ENCODE data around the gene TTC27.

Gene TTC27

DNA sequence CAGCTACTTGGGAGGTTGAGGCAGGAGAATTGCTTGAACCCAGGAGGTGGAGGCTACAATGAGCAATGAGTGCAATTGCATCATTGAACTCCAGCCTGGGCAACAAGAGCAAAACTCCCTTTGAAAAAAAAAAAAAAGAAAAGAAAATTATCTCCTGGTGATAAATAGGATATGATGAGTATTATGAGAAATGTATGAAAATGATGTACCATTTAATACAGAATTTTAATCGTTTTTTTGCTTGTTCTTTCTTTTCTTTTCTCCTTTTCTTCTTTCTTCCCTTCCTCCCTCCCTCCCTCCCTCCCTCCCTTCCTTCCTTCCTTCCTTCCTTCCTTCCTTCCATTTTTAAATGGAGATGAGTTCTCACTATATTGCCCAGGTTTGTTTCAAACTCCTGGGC lies 40.4 kb downstream of the TTC27 start:
- no peak for DNase-seq (ENCODE audit: low read depth in 2 of 2)

- no peak for DNase-seq (ENCODE audit: low read depth in 2 of 2)
These were observed 44.2 kb downstream of the TTC27 start for GRCh38 chr2:32671885-32672533.

DNA sequence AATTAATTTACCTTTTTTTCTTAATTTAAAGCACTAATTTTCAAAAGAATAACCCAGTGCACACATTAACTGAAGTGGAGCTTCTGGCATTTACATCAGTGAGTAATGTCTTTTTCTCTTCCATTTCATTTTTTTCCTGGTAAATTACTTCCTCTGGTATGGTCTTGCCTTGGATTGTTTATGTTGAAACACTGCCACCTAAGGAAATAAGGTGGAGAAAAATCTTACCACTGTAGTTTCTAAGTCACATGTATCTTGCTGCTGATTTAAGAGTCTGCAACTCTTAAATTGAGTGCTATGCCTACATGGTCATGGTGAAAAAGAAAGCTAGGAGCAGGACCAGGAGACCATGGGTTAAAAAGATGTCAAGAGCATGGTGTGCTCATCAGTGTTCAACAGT lies 51.0 kb downstream of the TTC27 start:
- DNase-seq (ENCODE audit: low read depth in 2 of 2) = no peak

DNA sequence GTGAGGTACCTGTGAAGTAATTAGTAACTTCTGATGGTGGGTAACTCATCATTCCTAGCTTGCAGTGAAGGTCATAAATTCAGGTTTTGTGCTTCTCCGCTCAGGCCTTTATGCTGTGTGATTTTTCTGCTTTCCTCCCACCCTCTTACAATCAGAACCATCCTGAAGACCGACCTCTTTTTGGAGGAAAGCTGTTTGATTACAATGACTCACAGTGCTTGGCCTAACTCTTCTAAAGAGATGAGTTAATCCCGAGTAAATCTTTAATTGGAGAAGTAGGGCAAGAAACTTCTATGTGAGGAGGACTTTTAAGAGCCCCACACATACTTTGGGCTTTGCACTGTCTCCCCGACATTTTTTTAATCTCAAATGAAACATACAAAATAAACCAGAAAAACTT lies 53.1 kb downstream of the TTC27 start:
- no peak for DNase-seq (ENCODE audit: low read depth in 2 of 2)

DNA sequence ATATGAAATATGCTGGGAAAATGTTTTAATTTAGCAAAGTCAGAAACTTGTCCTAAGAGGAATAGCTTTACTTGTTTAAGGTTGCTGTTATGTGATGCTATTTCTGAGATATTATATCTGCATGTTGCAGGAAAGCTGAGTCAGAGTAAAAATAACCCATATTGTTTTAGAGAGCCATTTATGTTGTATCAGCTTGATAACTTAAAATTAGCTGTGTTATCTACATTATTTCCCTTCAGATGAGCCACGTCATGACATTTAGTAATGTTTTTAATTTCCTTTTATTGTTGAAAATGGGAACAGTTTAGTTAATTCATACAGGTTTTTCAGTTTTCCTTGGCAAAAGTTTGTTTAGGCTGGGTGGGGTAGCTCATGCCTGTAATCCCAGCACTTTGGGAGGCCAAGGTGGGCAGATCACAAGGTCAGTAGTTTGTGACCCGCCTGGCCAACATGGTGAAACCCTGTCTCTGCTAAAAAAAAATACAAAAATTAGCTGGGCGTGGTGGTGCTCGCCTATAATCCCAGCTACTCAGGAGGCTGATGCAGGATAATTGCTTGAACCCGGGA lies 55.8 kb downstream of the TTC27 start:
- DNase-seq (ENCODE audit: low read depth in 2 of 2) = no peak

DNA sequence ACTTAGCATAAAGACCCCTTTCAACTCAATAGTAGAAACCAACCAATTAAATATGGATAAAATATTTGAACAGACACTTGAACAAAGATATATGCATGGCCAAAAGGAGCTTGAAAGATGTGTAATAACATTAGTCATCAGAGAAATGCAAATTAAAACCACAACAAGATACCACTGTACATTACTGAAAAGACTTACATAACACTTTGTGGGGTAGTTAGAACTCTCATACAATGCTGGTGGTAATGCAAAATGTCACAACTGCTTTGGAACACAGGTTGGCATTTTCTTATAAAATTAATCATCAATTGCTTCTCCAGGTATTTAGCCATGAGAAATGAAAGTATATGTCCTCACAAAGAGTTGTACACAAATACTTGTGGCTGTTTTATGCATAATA lies 60.7 kb downstream of the TTC27 start:
- no peak for DNase-seq (ENCODE audit: low read depth in 2 of 2)

DNA sequence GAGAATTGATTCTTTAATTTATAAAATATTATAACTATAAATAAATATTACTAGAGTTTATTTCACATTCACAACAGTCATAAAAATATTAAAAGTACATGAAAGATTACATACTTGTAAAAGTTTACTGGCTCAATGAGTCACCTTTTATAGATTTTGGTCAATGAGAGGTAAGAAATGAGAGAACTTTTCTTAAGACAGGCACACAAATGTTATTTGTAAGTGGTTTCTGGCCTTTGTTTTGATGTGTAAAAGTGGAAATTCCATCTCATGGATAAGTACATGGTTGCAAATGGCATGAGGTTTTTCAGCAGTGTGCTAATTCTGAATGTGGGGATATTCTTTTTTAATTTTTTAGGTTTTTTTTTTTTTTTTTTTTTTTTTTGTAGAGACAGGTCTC lies 63.8 kb downstream of the TTC27 start:
- DNase-seq (ENCODE audit: low read depth in 2 of 2) = no peak

DNA sequence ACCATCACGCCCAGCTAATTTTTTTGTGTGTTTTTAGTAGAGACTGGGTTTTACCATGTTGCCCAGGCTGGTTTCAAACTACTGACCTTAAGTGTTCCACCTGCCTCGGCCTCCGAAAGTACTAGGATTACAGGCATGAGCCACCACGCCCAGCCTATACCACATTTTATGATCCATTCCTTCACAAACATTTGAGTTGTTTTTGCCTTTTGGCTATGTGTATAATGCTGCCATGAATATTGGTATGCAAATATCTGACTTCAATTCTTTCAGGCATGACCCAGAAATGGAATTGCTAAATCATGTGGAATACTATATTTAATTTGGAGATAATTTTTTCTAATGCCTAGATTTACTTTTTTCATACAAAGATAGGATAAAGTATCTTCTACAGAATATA lies 68.6 kb downstream of the TTC27 start:
- no peak for DNase-seq (ENCODE audit: low read depth in 2 of 2)

GRCh38 chr2:32697156-32697555 lies 69.3 kb downstream of the TTC27 start:
- no peak for DNase-seq (ENCODE audit: low read depth in 2 of 2)

- DNase-seq (ENCODE audit: low read depth in 2 of 2) = no peak
These were observed 71.3 kb downstream of the TTC27 start for GRCh38 chr2:32699151-32699550.

DNA sequence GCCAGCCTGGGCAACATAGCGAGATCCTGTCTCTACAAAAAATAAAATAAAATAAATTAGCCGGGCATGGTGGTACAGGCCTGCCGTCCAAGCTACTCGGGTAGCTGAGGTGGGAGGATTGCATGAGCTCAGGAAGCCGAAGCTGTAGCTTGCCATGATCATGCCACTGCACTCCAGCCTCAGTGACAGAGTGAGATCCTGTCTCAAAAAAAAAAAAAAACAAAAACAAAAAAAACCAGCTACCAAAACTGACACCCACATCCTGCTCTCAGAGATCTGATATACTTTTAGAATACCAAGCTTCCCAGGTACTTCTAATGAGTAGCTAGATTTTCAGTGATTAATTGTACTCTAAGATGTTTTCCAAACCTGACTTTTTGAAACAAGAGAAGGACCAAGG lies 74.0 kb downstream of the TTC27 start:
- no peak for DNase-seq (ENCODE audit: low read depth in 2 of 2)

GRCh38 chr2:32702303-32703064 lies 74.6 kb downstream of the TTC27 start:
- no peak for DNase-seq (ENCODE audit: low read depth in 2 of 2)

DNA sequence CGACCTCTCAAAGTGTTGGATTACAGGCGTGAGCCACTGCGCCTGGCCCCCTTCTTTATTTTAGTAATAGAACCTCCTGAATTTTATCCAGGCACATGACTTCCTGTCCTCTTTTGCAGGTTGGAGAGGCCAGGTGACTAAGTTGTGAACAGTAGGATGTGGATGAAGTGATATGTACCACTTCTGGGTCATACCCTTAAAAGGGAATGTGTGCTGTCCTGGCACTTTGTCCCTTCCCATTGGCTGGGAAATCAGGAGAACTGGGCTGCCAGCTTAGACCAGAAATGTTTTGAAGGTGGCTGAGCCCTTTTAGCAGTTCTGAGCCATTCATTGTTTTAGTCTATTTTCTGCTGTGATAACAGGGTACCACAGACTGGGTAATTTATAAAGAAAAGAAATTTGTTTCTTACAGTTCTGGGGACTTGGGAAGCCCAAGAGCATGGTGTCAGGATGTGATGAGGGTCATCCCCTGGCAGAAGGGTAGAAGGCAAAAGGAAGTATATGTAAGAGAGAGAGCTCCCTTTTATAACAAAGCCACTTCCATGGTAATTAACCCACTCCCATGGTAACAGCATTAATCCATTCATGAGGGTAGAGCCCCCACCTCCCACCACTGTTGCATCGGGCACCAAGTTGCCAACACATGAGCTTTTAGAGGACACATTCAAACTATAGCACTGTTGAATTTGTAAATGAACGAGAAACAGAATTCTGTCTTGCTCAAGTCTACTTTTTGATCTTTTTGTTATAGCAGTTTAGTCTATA lies 79.1 kb downstream of the TTC27 start:
- no peak for DNase-seq (ENCODE audit: low read depth in 2 of 2)

- no peak for DNase-seq (ENCODE audit: low read depth in 2 of 2)
These were observed 83.4 kb downstream of the TTC27 start for GRCh38 chr2:32711219-32711618.

DNA sequence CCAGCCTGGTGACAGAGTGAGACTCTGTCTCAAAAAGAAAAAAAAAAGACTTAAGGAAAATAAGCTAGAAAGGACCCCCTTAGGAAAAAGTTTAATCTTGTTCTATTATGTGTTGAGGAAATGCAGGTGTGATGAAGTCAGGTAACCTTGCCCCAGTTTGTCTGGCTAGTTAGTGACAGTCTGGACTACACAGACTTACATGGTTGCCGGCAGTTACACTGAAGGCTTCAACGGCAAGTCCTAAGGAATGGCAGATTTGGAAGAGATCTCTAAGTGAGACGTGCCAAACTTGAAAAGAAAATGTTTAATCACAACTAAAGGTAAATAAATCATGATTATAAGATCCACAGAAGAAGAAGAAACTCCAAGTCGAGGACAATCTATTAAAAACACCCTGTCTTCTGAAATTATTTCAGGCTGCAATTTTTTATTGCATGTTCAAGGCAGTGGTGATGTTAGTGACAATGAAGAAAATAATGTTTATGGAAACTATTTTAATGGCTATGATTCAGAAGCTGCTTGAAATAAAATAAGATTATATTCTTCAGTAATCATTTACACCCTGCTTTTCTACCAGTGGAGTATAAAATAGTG lies 84.2 kb downstream of the TTC27 start:
- DNase-seq (ENCODE audit: low read depth in 2 of 2) = no peak

- no peak for DNase-seq (ENCODE audit: low read depth in 2 of 2)
These were observed 85.0 kb downstream of the TTC27 start for GRCh38 chr2:32712870-32713269.

DNA sequence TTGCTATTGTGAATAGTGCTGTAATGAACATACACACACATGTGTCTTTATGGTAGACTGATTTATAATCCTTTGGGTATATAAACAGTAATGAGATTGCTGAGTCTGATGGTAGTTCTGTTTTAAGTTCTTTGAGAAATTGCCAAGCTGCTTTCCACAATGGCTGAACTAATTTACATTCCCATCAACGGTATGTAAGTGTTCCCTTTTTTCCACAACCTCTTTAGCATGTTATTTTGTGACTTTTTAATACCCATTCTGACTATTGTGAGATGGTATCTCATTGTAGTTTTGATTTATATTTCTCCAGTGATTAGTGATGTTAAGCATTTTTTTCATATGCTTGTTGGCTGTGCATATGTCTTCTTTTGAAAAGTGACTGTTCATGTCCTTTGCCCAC lies 86.7 kb downstream of the TTC27 start:
- no peak for DNase-seq (ENCODE audit: low read depth in 2 of 2)

GRCh38 chr2:32715391-32715841 lies 87.6 kb downstream of the TTC27 start:
- DNase-seq (ENCODE audit: low read depth in 2 of 2) = no peak

DNA sequence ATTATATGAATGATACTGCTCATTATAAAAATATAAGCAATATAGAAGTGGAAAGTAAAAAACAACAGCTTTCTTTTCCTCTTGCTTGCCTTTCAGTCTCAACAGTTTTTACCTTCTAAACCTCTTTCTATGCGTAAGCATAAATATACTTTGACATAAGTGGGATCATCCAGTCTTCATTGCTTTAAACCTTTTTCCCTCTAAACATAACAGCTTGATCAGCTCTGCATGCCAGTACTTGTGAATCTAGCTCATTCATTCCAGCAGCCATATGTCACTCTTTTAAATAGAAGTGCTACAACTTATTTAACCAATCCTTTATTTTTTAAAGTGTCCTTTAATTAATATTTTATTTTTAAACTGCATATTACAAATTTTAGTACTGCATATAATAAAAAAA lies 88.1 kb downstream of the TTC27 start:
- DNase-seq (ENCODE audit: low read depth in 2 of 2) = no peak

DNA sequence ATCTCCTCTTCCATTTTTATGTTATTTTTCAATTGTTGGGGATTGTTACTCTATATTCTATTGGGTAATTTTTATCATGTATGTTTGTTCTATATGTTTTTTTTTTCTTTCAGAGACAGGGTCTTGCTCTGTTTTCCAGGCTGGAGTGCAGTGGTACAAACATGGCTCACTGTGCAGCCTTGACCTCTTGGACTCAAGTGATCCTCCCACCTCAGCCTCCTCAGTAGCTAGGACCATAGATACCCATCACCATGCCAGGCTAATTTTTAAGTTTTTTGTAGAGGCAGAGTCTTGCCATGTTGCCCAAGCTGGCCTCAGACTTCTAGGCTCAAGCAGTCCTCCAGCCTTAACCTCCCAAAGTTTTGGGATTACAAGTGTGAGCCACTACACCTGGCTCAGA lies 88.7 kb downstream of the TTC27 start:
- DNase-seq (ENCODE audit: low read depth in 2 of 2) = no peak

- DNase-seq (ENCODE audit: low read depth in 2 of 2) = no peak
These were observed 90.9 kb downstream of the TTC27 start for GRCh38 chr2:32718752-32719151.

- no peak for DNase-seq (ENCODE audit: low read depth in 2 of 2)
These were observed 91.6 kb downstream of the TTC27 start for GRCh38 chr2:32719430-32719829.

Measured in stimulated activated CD8-positive, alpha-beta memory T cell treated with anti-CD3 and anti-CD28 coated beads, Interleukin-15, amount 100 ng/mL, for 48 hours (primary cell).